GM18511 (cell line): Measurements from ENCODE around the gene GSTM5.
"Not testable (repeated sequence)": the region's sequence is repeated elsewhere in the genome, so short reads cannot be mapped to it uniquely, and the experiment has no call there.

Experiments
- ATAC-seq: cut with Tn5 transposase; IDR thresholded peaks from one replicate; pipeline ENCODE4 v1.9.1; 2021; ENCODE audit warnings: mild to moderate bottlenecking, moderate library complexity; ENCODE audit not compliant: unreplicated experiment

GSTM5 gene

DNA sequence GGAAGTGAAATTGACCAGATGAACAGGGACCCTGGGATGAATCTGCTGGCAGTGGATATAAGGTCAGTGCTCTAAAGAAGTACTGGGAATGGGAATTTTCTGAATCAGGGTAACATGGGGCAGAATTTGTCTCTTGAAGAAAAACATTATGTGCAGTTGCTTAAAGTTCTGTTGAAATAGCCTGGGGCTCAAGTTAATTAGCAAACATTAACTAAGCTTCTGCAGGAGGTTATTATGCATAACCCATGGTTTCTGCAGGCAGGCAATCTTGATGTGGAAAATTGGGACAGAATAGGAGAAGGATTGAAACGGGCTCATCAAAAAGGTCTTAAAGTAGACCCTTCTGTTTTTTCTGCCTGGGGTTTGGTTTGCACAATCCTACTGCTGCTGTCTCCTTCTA, 14.0 kb downstream of the GSTM5 start:
- ATAC-seq = no peak

DNA sequence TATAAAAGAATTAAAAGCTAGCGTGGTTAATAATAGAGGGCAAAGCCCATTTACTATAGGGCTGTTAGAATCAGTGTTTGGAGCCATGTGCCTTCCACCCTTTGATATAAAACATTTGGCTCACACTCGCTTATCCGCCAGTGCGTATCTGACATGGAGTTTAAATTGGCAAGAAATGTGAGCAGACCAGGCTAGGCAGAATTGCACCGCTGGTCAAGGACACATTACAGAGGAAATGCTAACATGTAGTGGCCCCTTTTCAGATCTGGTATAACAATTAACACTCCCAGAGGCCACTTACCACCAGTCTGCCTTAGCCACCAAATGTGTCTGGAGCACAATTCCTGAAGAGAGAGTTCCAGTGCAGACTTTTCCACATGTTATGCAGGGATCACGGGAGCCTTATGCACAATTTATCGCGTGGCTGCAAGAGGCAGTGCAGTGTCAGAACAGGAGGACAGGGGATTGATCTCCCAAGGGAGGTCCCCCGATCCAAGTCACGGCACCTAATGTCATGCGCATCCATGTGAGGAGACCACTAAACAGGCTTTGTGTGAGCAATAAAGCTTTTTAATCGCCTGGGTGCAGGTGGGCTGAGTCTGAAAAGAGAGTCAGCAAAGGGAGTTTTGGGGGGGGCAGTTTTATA, 14.8 kb downstream of the GSTM5 start:
- no peak for ATAC-seq

DNA sequence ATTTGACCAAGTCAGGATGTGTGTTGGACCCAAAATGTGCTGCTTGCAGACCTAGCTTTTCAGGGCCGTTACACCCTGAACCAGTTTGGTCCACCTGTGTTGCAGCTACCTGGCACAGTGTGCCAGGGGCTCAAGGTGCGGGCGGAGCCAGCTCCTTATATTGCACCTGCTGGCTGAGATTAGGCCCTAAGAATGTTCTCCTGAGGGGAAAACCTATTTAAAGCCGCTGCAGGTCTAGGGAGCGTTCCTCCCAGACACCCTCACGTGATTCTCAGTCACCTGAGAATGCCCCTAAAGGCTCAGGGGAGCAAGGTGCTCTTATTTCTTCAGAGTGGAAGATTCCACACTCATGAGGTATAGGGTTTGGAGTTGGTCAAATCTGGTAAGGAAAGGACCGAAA, 16.8 kb downstream of the GSTM5 start:
- no peak for ATAC-seq

DNA sequence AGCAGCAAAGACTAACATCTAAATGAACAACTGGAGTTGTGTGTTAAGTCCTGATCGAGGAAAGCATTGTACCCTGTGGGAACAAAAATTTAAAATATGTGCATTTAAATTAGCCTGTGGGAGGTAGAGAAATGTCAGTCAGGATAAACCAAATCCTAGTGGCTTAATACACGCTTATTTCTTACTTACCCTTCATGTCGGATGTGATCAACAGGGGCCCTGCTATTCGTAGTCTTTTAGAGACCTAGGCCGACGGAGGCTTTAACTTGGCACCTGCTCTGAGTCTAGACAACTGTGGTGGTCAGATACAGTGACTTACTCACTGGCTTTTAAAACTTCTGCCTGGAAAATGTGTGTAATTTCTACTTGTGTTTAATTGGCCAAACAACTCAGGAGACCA, 18.6 kb downstream of the GSTM5 start:
- ATAC-seq = no peak

DNA sequence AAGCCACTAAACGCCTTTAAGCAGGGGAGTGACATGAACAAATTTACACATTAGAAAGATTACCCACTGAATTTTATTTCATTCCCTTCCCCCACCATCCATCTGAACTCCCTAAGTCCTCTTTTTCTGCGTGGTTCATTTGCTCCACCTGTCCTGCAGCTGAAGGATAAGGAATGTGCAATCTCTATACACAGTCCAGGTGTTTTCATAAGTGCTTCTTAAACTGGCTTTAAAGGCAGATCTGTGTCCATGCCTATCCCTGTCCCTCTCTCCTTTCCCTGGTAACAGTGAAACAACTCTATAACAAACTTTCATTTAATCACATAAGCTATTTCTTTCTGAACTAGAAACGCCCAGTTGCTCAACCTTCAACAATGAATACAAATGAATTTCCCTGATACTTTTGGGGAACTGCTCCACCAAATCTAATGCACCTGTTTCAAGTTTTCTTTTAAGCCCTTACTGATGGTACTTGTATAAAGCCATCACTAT, 20.4 kb downstream of the GSTM5 start:
- ATAC-seq = no peak

DNA sequence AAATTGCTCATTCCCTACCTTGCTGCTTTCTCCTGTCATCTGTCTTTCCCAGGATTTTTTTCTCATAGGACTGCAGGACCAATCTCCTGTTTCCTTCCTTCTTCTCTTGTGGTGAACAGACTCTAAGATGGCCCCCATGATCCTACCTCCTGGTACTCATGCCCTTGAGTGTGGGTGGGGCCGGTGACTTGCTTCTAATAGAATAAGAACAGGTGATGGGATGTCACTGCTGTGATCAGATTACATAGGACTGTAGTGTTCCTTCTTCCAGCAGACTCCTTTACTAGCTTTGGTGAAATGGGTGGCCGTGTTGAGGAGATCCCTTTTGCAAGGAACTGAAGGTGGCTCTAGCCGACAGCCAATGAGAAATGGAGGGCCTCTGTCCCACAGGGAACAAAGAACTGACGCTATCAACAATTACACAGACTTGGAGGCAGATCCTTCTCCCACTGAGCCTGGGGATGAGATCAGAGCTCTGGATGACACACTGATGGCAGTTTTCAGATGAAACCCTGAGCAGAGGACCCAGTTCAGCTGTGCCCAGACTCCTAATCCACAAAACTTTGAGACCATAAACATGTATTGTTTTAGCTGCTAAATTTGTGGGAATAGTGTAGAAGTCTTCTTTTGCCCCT, 21.3 kb downstream of the GSTM5 start:
- no peak for ATAC-seq

DNA sequence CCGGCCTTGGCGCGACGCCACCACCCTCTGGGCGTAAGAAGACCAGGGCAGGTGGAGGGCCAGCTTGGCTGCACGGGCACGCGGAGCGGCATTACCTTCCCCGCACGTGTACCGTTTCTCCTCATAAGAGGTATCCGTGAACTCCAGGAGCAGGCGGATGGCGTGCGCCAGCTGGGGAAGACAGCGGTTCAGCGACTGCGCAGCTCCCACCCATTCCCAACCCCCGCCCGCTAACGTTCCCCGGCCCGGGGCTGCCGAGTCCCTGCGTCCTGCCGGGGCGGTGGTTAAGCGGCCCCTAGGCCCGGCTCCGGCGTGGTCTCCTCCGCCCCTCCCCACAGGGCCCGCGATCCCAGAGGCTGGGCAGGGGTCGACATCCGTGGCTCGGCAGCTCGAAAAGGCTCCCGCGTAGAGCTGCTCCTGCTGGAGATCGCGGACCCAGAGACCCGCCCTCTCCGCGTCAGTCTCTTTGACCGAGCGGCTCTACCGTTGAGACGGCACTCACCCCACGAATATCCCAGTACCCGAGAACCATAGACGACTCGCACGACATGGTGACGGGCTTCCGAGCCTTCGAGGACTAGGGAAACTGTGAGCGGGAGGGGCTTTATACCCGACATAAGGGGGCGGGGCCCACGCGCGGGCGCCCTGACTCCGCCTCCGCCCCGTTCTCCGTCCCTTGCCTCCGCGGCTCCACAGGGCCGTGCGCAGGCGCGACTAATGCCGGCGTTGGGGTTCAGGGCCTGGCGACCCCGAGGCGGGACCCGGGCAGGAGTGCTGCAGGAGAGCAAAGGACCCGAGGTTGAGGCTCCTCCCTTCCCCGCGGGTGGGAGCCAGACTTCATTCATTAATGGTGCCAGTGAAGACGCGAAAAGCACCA, 27.9 kb downstream of the GSTM5 start:
- peak; percentile 93 for ATAC-seq

DNA sequence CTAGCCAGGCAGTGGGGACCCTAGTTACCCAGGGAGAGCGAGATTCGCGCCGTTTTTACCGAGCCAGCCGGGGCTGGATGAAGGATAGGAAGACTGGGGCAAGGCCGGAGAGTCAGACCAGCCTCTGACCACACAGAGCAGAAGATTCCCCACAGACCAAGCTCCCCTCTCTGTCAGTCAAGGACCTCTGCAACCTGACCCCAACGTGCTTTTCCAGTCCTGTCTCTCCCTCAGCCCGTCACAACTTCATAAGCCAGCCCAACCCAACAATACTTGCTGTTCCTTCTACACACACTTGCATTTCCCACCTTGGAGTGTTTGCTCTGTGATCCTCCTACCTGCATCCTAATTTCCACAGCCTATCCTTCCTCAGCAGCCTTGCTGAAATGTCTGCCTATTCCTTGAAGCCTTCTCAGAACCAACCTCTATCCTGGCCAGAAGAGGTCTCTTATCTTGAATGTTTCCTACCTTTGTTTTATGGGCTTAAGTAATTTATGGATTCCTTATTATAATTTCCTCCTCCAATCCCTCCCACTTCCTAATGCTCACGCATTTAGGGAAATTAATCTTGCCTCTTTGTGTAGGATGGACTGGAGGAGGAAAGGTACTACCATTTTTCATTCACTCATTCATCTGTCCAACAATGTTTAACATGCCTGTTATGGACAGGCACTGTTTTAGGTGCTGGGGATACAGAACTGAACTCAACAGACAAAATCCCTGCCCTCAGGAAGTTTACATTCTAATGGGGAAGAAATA, 28.7 kb downstream of the GSTM5 start, which contains the start of gene GSTM3:
Gene GSTM3 (minus strand): TSS at position 424 of the 759 bp plus-strand sequence. CDS start 751 bp downstream, outside the sequence.
- ATAC-seq = peak; percentile 35

DNA sequence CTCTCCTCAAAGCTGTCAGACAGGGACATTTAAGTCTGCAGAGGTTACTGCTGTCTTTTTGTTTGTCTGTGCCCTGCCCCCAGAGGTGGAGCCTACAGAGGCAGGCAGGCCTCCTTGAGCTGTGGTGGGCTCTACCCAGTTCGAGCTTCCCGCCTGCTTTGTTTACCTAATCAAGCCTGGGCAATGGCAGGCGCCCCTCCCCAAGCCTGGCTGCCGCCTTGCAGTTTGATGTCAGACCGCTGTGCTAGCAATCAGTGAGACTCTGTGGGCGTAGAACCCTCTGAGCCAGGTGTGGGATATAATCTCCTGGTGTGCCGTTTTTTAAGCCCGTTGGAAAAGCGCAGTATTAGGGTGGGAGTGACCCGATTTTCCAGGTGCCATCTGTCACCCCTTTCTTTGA, 36.3 kb downstream of the GSTM5 start:
- ATAC-seq = not testable (repeated sequence)

DNA sequence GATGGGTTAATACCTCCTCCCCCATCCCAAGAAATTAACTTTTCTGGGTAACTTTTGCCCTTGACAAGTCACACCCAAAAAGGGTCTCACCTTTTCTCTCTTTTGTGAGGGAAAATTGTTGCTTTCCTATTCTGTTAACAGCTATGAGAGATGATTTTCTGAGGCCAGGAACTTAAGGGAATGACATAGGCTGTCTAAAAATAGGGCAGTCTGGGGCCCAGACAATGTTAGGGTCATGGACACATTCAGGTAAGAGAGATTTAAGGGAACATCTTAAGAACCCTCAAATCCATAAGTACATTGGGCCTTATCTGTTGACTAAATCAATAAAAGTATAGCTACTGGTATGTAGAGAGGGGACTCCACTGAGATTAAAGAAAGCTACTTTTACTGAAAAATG, 37.2 kb downstream of the GSTM5 start:
- no peak for ATAC-seq

DNA sequence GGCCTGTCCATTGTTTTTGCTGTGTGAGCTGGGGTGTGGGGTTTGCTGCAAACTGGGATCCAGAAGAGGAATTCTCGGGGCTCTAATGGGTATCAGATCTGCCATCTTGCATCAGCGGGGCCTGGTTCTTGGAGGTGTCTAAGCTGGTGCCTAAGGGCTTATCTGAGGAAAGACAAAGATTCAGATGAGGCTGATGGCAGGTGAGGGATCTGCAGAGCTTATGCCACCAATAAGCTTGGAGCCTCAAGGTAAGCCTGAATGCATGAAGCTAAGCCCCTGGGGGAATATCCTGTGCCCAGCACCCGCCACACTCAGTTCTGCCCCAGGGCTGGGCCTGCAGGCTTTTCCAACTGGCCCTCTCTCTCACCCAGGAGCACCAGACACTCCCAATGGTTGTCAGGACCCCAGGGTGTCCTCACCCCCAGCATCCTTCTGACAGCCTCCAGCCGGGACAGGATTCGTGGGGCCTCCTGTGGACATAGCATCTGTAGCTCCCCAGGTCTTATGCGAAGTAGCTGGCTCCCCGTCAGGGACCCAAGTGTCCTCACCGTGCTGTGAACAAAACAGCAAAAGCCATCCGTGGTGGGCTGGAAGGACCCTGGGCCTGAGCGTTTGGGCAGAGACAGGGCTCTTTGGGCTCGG, 38.3 kb downstream of the GSTM5 start:
- no peak for ATAC-seq

DNA sequence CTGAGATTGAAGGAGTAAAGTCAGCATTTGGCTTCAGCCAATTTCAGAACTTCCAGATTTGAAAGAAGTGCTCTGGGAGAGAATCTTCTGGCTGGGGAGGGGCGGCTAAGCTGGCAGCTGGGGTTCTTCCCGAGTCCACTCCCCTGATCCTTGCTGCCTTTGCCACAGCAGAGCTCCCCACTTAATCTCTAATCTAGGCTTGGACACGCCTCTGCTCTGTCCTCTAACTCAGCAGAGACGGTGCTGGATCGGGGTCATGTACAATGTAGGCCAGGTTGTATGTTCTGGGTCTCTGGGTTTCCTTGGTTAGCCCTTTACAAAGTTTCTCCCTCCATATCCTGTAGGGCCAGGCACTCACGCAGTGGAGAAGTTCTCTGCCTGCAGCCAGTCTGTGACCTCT, 38.9 kb downstream of the GSTM5 start:
- ATAC-seq = no peak

DNA sequence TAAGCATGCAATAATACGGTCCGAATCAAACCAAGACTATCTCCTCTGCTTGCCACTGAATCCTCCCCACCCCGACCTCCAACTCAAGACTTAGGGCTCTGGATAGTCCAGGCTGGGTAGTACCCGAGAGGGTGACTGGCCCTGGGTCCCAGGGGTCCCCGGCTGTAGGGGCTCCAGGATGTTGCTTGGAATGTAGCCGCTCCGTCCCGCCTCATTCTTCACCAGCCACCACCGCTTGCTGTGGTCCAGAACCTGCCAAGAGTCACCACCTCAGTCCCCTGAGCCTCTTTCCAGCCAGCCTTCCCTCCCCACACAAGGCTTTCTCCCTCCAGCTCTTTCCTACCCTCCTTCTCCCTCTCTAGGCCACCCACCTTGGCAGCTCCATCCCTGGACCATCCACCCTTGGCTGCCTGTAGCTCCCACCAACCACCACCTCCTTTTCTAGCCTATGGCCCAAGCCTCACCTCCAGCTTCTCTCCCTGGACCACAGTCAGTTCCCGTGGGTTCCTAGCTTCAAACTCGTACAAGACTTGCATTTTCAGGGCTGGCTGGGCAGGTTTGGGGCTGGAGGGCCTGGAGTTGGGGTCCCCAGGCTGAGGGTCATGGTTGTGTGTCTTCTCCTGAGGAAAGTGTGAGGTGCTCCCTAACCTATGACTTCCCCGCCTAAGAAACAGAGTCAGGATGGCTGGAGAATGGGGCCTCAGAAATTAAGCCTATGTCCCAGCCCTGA, 39.6 kb downstream of the GSTM5 start:
- no peak for ATAC-seq

DNA sequence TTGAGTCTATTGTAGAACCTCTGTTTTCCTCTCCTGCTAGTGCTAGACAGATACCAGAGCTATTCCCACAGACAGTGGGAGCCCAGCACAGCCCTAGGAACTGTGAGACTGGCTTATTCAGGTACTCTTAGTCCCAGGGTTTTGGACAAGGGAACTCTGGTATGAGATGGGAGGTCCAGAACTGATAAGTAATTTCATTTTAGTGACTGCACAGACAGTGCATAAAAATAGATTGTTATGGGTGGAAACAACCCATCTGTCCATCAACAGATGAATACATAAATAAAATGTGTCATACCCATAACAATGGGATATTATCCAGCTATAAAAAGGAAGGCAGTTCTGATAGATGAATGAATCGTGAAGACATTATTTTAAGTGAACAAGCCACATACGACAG, 42.7 kb downstream of the GSTM5 start:
- ATAC-seq = no peak

DNA sequence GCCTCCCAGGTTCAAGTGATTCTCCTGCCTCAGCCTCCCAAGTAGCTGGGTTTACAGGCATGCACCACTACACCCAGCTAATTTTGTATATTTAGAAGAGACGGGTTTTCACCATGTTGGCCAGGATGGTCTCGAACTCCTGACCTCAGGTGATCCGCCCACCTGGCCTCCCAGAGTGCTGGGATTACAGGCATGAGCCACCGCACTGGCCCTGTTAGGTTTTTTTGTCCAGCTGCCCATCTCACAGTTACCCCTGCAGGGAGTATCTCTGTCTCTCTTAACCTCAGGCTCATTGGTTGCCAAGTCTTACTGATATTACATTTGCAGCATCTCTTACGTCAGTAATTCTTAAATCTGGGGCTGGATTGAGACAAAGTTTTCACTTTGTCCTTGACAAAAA, 44.3 kb downstream of the GSTM5 start:
- ATAC-seq = not testable (repeated sequence)

DNA sequence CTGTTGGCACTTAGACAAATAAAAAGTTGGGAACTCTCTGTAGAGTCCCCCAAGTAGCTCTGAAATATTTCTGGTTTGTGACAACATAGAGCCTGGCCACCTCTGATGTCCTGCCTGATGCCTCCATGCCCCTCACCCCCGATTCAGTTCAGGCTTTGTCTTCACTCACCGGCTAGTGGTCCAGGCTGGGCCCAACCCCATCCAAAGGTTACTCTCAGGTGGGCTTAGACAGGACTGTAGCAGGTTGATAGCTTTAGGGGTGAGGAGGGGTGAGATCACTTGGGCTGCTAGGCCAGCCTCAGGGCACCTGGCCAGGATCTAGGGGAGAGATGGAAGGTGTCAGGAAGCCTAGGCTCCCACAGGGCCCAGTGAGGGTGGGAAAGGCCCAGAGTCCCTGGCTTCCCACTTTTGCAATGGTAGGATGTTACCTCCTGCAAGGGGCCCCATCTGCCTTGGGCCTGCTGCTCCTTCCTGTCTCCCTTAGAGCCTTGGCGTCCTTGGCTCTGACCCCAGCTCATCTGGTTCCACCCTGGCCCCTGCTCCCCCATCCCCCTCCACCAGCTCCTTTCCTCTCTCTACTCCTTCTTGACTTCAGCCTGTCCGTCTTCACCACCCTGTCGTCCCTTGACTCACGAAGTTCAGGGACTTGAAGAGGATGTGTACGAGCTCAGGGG, 44.9 kb downstream of the GSTM5 start:
- ATAC-seq = no peak

DNA sequence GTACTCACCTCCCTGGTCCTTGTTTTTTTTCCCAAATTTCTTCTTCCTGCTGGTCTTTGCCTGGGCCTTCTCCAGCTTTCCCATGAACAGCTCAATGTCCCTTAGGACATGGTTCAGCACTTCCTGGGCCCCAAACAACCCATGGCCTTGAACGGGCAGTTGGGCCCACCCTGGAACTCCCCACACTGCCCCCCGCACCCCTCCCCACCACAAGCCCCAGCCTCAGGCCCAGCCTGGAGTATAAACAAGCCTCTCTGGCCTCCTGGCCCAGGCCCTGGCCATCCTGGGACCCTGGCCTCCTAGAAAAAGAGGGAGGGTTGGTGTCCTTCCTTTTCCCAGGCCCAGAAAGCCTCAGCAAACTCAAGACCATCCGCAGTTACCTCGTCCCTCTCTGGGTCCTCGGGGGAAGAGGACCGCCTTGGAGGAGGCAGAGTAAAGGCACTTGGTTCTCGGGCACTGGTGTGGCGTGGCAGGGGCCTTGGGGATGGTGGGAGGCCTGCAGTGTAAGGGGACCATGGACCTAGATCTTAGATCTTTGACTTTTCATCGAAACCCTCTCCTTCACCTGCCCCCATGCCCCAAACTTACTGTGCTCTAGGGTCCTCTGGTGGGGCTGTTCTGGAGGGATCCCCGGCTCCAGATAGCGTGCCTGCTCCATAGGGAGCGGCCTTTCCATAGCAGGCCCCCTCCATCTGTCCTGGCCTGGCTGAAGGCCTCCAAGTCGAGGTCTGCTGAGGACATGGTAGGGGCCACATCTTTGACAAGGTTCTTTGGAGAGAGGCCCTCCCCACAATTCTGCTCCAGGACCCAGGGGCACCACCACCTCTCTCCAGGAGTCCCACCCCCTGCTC, 46.1 kb downstream of the GSTM5 start:
- no peak for ATAC-seq
